GM12878 (cell line): ENCODE measurements around the gene SUMF1. TPM values are rescaled to one million over a fixed set of nuclear protein-coding genes. Genes with fewer than 3 reads are reported as not detected.

Experiments
- ATAC-seq: fragments of 200-7000 bp; cut with Tn5 transposase; 3 replicates; pipeline ENCODE4 v1.9.1; 2020; ENCODE audit warnings: mild to moderate bottlenecking, moderate library complexity
- BruUV-seq: library from RNA; stranded (reverse); fragments of 400-500 nt; replicated peaks from 2 replicates; lab custom pipeline; 2021; lab: Mats Ljungman, UMichigan
- CTCF ChIA-PET: fragments of 300-600 bp; sonication (Branson Sonifier 250); formaldehyde crosslinking; extraction: SDS; loops from one replicate; lab custom pipeline; 2021; ENCODE audit warnings: inconsistent platforms; lab: Yijun Ruan, JAX
- POLR2A ChIA-PET: fragments of 350-600 bp; formaldehyde crosslinking; extraction: SDS; loops from one replicate; lab custom pipeline; 2021; ENCODE audit warnings: inconsistent platforms; lab: Charles Lee
- RAD21 ChIA-PET: fragments of 300-600 bp; sonication (Branson Sonifier 250); formaldehyde crosslinking; loops from one replicate; lab custom pipeline; 2023; ENCODE audit warnings: antibody characterized with exemption; ENCODE audit not compliant: unreplicated experiment; lab: Charles Lee
- SMC1A ChIA-PET: fragments of 300-600 bp; sonication (Branson Sonifier 250); formaldehyde crosslinking; loops from one replicate; lab custom pipeline; 2023; ENCODE audit not compliant: unreplicated experiment, uncharacterized antibody; lab: Charles Lee
- DNase-seq: peaks from one replicate; pipeline ENCODE4 v3.0.0-alpha.2; 2011; ENCODE audit warnings: low read depth, low spot score
- FAIRE-seq: peaks from 3 replicates; lab custom pipeline; 2011; peaks lifted over from hg19 to GRCh38; lab: Jason Lieb, UNC
- H2AFZ ChIP-seq: 2 replicates; pipeline ENCODE4 v1.6.0; 2011; ENCODE audit warnings: low read depth, low read length, control low read depth; ENCODE audit not compliant: control insufficient read depth
- H3K27ac ChIP-seq: 2 replicates; pipeline ENCODE4 v1.5.1; 2011; ENCODE audit warnings: control low read depth; ENCODE audit not compliant: control insufficient read depth, insufficient read depth
- H3K27me3 ChIP-seq, 2 experiments: replicated peaks in 1 of 2; 2 replicates each; pipeline versions ENCODE4 v1.6.0 to v1.6.1; 2011; ENCODE audit warnings: low read length in 1 of 2; ENCODE audit not compliant: control insufficient read depth in 2 of 2, insufficient read depth in 2 of 2
- H3K36me3 ChIP-seq, 2 experiments: 2 replicates each; pipeline ENCODE4 v1.5.1; 2011; ENCODE audit warnings: low read length in 1 of 2; ENCODE audit not compliant: control insufficient read depth in 2 of 2, insufficient read depth in 2 of 2
- H3K4me1 ChIP-seq: 2 replicates; pipeline ENCODE4 v1.6.1; 2011; ENCODE audit warnings: mild to moderate bottlenecking, low read length, moderate library complexity, mixed read lengths; ENCODE audit not compliant: control insufficient read depth, insufficient read depth
- H3K4me2 ChIP-seq: 2 replicates; pipeline ENCODE4 v1.6.0; 2011; ENCODE audit warnings: control low read depth; ENCODE audit not compliant: control insufficient read depth, insufficient read depth
- H3K4me3 ChIP-seq: fragments of 200-600 bp; sonication (generic); 2 replicates; pipeline ENCODE4 v1.5.1; 2016
- H3K79me2 ChIP-seq: 2 replicates; pipeline ENCODE4 v1.6.0; 2011; ENCODE audit warnings: low read length; ENCODE audit not compliant: control insufficient read depth, insufficient read depth
- H3K9ac ChIP-seq: 2 replicates; pipeline ENCODE4 v1.8.0; 2011; ENCODE audit warnings: low read length, control low read depth, mixed read lengths; ENCODE audit not compliant: control insufficient read depth, insufficient read depth
- H3K9me3 ChIP-seq: replicated peaks from 3 replicates; pipeline ENCODE4 v1.5.1; 2011; ENCODE audit warnings: mild to moderate bottlenecking, low read length; ENCODE audit not compliant: control insufficient read depth, insufficient read depth
- H4K20me1 ChIP-seq: 2 replicates; pipeline ENCODE4 v1.6.0; 2011; ENCODE audit not compliant: control insufficient read depth, insufficient read depth
- CHD4 ChIP-seq: fragments of 200-600 bp; sonication (generic); IDR thresholded peaks from 2 replicates; pipeline ENCODE4 v1.6.1; 2016; ENCODE audit warnings: mild to moderate bottlenecking
- EED ChIP-seq: sonication (generic); IDR thresholded peaks from 2 replicates; pipeline ENCODE4 v1.6.1; 2016; ENCODE audit warnings: antibody characterized with exemption, low read depth
- GABPA ChIP-seq: IDR thresholded peaks from 2 replicates; pipeline ENCODE4 v1.6.1; 2014; ENCODE audit warnings: antibody characterized with exemption, low read depth, mild to moderate bottlenecking, inconsistent platforms
- JUND ChIP-seq: IDR thresholded peaks from 2 replicates; pipeline ENCODE4 v1.6.1; 2012; ENCODE audit warnings: low read depth, mild to moderate bottlenecking, low read length, improper control_type of control experiment, moderate library complexity
- KAT2A ChIP-seq: conservative IDR thresholded peaks from 2 replicates; pipeline ENCODE4 v1.6.1; 2011; ENCODE audit warnings: low read depth, low read length; ENCODE audit not compliant: control insufficient read depth
- RB1 ChIP-seq: fragments of 450-650 bp; formaldehyde crosslinking; IDR thresholded peaks from 2 replicates; pipeline ENCODE4 v1.6.1; 2017; ENCODE audit warnings: mild to moderate bottlenecking, borderline replicate concordance
- SMARCA5 ChIP-seq: fragments of 450-650 bp; IDR thresholded peaks from 2 replicates; pipeline ENCODE4 v1.6.1; 2017; ENCODE audit warnings: mild to moderate bottlenecking
- STAT1 ChIP-seq: fragments of 450-650 bp; conservative IDR thresholded peaks from 2 replicates; pipeline ENCODE4 v1.6.1; 2014; ENCODE audit warnings: antibody characterized with exemption, mild to moderate bottlenecking
- TAF1 ChIP-seq: IDR thresholded peaks from 2 replicates; pipeline ENCODE4 v1.6.1; 2011; ENCODE audit warnings: mild to moderate bottlenecking, low read depth, low read length, borderline replicate concordance
- ZNF24 ChIP-seq: fragments of 450-650 bp; IDR thresholded peaks from 2 replicates; pipeline ENCODE4 v1.6.1; 2017; ENCODE audit warnings: antibody characterized with exemption, mild to moderate bottlenecking
- ZNF622 ChIP-seq: fragments of 450-650 bp; IDR thresholded peaks from 2 replicates; pipeline ENCODE4 v1.6.1; 2017; ENCODE audit warnings: mild to moderate bottlenecking, inconsistent platforms
- ZSCAN29 ChIP-seq: fragments of 450-650 bp; IDR thresholded peaks from 2 replicates; pipeline ENCODE4 v1.6.1; 2017; ENCODE audit warnings: mild to moderate bottlenecking, moderate library complexity
- WGBS: methylation state at CpG from one replicate; pipeline ENCODE4 v1.1.6; 2016; ENCODE audit warnings: low lambda C conversion rate; ENCODE audit not compliant: insufficient replicate concordance, insufficient coverage; ENCODE audit errors: missing lambda C conversion rate; 5-methylcytosine and 5-hydroxymethylcytosine counted together
- in situ Hi-C: fragments of 300-500 bp; cut with MboI; formaldehyde crosslinking; loops from 9 replicates; pipeline ENCODE4 v1.14.3; 2018; ENCODE audit warnings: mixed read lengths
- intact Hi-C: fragments of 100-400 bp; cut with micrococcal nuclease; formaldehyde crosslinking; loops from one replicate; pipeline ENCODE4 v1.14.2; 2022; ENCODE audit not compliant: unreplicated experiment
- polyA plus RNA-seq, 11 experiments: library from polyadenylated mRNA; depleted of rRNA in 4 of 11; unstranded in 6 of 11; stranded (reverse) in 5 of 11; fragments of >200 nt; fragmentation: Nextera tagmentation in 4 of 11; fragmentation: Illumina TruSeq in 1 of 11; extraction: Ambion mirVana in 4 of 11; extraction: Trizol in 1 of 11; gene quantifications; 1 replicate in 1 of 11; 2 replicates in 10 of 11; pipeline versions ENCODE4 v1.2.1 to v1.2.3, GENCODE V29; 2011 to 2016; ENCODE audit warnings: inconsistent platforms in 2 of 11, missing spikeins in 2 of 11, low read depth in 1 of 11
- total RNA-seq, 4 experiments: library from RNA; depleted of rRNA in 3 of 4; stranded (reverse); fragments of >200 nt in 3 of 4; fragmentation: Illumina TruSeq in 1 of 4; extraction: Trizol in 1 of 4; gene quantifications; 2 replicates each; pipeline versions ENCODE4 v1.2.1 to v1.2.3, GENCODE V29; 2013 to 2021
- TF ChIP-seq, protein P1 (sequence below): fragments of 450-650 bp; IDR thresholded peaks from 2 replicates; pipeline ENCODE4 v1.6.1; 2018; ENCODE audit warnings: mild to moderate bottlenecking, low read depth, moderate library complexity; ENCODE audit not compliant: partially characterized antibody
- TF ChIP-seq, protein P2 (sequence below): IDR thresholded peaks from 2 replicates; pipeline ENCODE4 v1.6.1; 2012; ENCODE audit warnings: low read depth, low read length, improper control_type of control experiment
- TF ChIP-seq, protein P3 (sequence below): fragments of 450-650 bp; IDR thresholded peaks from 2 replicates; pipeline ENCODE4 v1.6.1; 2018; ENCODE audit warnings: borderline replicate concordance, mild to moderate bottlenecking; ENCODE audit not compliant: partially characterized antibody

SUMF1 gene
- total and polyA plus RNA-seq, 10 of the 15 experiments (the other 5 are each of a cell fraction or from before 2014, with no cell fraction given): 3.2 to 14.3 (median 8.5) TPM

DNA sequence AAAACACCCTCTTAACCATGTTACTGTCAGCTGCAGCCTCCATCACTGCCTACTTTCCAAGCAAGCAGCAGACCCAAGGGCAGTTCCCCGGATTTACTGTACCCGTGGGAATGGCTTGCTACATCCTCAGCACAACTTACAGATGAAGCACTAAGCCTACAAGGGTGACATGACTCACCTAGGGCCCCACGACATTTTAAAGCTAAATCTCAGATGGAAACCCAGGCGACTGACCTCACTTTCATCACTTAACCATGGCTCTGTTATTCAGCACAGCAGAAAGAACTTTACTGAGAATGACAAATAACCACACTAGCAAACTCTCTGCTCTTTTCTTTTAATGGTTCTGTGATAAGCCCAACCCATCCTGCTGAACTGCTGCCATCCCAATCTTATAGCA, 65.6 kb downstream of the SUMF1 start:
- CTCF ChIA-PET: no interaction called here
- intact Hi-C loops: no loop called here
- no peak overlapping the region for H2AFZ ChIP-seq
- H3K27ac ChIP-seq: no peak overlapping the region
- no peaks in the 10 kb centered on the region for H3K9me3 ChIP-seq
- H3K4me3 ChIP-seq: no peak overlapping the region
- SMC1A ChIA-PET: no interaction called here
- RAD21 ChIA-PET: no interaction called here
- in situ Hi-C loops: no loop called here
- POLR2A ChIA-PET: no interaction called here
- no peaks in the 10 kb centered on the region for H4K20me1 ChIP-seq
- no peak overlapping the region for H3K9ac ChIP-seq
- DNase-seq (no peak), FAIRE-seq (no peak), ATAC-seq (no peak)
- H3K36me3 ChIP-seq: 0 out of 4 replicates have a peak, but pooled peaks cover 0 to 3% of the 10 kb centered on the region in 2 experiments
- BruUV-seq: no TSS peak
- H3K4me2 ChIP-seq: no peak overlapping the region
- no peaks in the 10 kb centered on the region for H3K27me3 ChIP-seq
- no peaks in the 10 kb centered on the region for H3K79me2 ChIP-seq
- no peaks in the 10 kb centered on the region for H3K4me1 ChIP-seq
- WGBS: 59% methylated on average over 4 of the region's 4 CpGs
- TF ChIP-seq ZSCAN29 (no peak), JUND (no peak), ZNF24 (no peak), EED (no peak), GABPA (no peak), SMARCA5 (no peak), STAT1 (no peak), TAF1 (no peak), CHD4 (no peak), KAT2A (no peak), ZNF622 (no peak), RB1 (no peak)
- TF ChIP-seq, protein P1, sequence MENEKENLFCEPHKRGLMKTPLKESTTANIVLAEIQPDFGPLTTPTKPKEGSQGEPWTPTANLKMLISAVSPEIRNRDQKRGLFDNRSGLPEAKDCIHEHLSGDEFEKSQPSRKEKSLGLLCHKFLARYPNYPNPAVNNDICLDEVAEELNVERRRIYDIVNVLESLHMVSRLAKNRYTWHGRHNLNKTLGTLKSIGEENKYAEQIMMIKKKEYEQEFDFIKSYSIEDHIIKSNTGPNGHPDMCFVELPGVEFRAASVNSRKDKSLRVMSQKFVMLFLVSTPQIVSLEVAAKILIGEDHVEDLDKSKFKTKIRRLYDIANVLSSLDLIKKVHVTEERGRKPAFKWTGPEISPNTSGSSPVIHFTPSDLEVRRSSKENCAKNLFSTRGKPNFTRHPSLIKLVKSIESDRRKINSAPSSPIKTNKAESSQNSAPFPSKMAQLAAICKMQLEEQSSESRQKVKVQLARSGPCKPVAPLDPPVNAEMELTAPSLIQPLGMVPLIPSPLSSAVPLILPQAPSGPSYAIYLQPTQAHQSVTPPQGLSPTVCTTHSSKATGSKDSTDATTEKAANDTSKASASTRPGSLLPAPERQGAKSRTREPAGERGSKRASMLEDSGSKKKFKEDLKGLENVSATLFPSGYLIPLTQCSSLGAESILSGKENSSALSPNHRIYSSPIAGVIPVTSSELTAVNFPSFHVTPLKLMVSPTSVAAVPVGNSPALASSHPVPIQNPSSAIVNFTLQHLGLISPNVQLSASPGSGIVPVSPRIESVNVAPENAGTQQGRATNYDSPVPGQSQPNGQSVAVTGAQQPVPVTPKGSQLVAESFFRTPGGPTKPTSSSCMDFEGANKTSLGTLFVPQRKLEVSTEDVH: no peak
- TF ChIP-seq, protein P2, sequence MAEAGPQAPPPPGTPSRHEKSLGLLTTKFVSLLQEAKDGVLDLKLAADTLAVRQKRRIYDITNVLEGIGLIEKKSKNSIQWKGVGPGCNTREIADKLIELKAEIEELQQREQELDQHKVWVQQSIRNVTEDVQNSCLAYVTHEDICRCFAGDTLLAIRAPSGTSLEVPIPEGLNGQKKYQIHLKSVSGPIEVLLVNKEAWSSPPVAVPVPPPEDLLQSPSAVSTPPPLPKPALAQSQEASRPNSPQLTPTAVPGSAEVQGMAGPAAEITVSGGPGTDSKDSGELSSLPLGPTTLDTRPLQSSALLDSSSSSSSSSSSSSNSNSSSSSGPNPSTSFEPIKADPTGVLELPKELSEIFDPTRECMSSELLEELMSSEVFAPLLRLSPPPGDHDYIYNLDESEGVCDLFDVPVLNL: no peak
- TF ChIP-seq, protein P3, sequence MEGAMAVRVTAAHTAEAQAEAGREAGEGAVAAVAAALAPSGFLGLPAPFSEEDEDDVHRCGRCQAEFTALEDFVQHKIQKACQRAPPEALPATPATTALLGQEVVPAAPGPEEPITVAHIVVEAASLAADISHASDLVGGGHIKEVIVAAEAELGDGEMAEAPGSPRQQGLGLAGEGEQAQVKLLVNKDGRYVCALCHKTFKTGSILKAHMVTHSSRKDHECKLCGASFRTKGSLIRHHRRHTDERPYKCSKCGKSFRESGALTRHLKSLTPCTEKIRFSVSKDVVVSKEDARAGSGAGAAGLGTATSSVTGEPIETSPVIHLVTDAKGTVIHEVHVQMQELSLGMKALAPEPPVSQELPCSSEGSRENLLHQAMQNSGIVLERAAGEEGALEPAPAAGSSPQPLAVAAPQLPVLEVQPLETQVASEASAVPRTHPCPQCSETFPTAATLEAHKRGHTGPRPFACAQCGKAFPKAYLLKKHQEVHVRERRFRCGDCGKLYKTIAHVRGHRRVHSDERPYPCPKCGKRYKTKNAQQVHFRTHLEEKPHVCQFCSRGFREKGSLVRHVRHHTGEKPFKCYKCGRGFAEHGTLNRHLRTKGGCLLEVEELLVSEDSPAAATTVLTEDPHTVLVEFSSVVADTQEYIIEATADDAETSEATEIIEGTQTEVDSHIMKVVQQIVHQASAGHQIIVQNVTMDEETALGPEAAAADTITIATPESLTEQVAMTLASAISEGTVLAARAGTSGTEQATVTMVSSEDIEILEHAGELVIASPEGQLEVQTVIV: no peak
